ENCODE data around the gene ATP6V0E2. TPM values are rescaled to one million over a fixed set of nuclear protein-coding genes. Genes with fewer than 3 reads are reported as not detected.

The ATP6V0E2 gene
- total RNA-seq, 4 donors from 2014 or later: 20.1 to 35.6 (median 30.7) TPM

DNA sequence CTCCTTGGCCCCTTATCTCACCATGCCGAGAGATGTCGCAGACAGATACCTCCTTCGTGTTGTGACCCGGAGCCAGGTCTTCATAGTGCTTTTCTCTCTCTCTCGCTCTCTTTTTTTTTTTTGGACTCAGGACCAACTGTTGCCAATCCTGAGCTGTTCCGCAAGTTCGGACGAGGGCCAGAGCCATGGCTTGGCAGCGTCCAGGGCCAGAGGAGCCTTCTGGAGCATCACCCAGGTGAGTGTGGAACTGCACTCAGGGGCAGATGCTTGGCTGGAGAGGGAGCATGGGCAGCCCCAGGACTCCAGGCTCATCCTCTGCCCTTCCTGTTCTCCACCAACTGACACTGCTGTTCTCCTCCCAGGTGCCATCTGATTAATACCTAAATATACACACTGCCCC, 27.7 kb upstream of the ATP6V0E2 start:
- 80 to 95% methylated on average over 2 to 6 of the region's 9 CpGs for WGBS, 2 donors (ENCODE audit: low coverage in 1 of 2)
- peaks cover 0 to 62% of the 10 kb centered on the region in 2 donors for H3K36me3 ChIP-seq
- H3K9me3 ChIP-seq: no peaks in the 10 kb centered on the region
- ATAC-seq: no peak
- H3K27ac ChIP-seq: no peak overlapping the region
- H3K4me3 ChIP-seq: no peak overlapping the region
- no peak for TF ChIP-seq EP300 (IDR thresholded peaks at IDR 0.05)
- no peak for TF ChIP-seq POLR2A (IDR thresholded peaks at IDR 0.05)
- TF ChIP-seq POLR2AphosphoS5 (IDR thresholded peaks at IDR 0.05): no peak
- TF ChIP-seq CTCF (IDR thresholded peaks at IDR 0.05): no peak
- H3K4me1 ChIP-seq: peaks cover 0 to 7% (median 0%) of the 10 kb centered on the region in 3 donors
- no peaks in the 10 kb centered on the region for H3K27me3 ChIP-seq

DNA sequence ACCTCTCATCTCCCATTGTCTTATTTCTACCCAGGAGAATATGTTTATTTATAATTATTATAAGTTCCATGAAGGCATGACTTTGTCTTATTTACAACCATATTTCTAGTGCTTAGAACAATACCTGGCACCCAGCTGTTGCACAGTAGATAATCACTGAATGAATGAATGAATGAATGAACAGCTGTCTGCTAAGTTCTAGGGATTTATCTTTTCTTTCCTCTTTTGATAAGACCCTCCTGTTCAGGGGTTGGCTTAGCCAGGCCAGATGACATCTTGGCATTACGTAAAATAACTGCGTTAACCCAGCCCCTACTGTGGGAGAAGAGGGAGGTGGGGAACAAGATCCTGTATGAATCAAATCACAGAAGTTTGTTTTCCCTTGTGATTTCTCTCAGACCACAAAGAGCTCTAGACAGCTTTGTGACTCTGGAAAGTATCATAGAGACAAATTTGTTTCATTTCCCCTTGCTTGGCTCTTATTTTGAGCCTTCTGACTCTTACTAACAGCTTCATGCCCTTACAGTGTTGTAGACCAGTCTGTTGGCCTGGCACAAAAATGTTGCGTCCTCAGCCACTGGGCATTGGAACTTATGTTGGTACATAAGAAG, 27.2 kb upstream of the ATP6V0E2 start:
- no peak for TF ChIP-seq CTCF (IDR thresholded peaks at IDR 0.05)
- Histone ChIP-seq H3K27me3 (no peaks in the 10 kb centered on the region), H3K4me3 (no peak overlapping the region), H3K27ac (no peak overlapping the region), H3K4me1 (peaks cover 0 to 7% (median 0%) of the 10 kb centered on the region in 3 donors), H3K36me3 (peaks cover 0 to 67% of the 10 kb centered on the region in 2 donors), H3K9me3 (no peaks in the 10 kb centered on the region)
- WGBS, 2 donors (ENCODE audit: low coverage in 1 of 2): 79 to 96% methylated on average over 2 to 3 of the region's 3 CpGs
- ATAC-seq: no peak

- Histone ChIP-seq H3K36me3 (peaks cover 0 to 82% of the 10 kb centered on the region in 2 donors), H3K27ac (no peak overlapping the region), H3K4me1 (peaks cover 0 to 5% (median 0%) of the 10 kb centered on the region in 3 donors), H3K27me3 (no peaks in the 10 kb centered on the region), H3K9me3 (no peaks in the 10 kb centered on the region), H3K4me3 (no peak overlapping the region)
- ATAC-seq: no peak
- WGBS, 2 donors (ENCODE audit: low coverage in 1 of 2): 89 to 94% methylated on average over 3 to 5 of the region's 6 CpGs
- TF ChIP-seq POLR2AphosphoS5 (IDR thresholded peaks at IDR 0.05): no peak
- no peak for TF ChIP-seq POLR2A (IDR thresholded peaks at IDR 0.05)
- TF ChIP-seq CTCF (IDR thresholded peaks at IDR 0.05): no peak
- no peak for TF ChIP-seq EP300 (IDR thresholded peaks at IDR 0.05)
These were observed 24.6 kb upstream of the ATP6V0E2 start for GRCh38 chr7:149849174-149849573.

DNA sequence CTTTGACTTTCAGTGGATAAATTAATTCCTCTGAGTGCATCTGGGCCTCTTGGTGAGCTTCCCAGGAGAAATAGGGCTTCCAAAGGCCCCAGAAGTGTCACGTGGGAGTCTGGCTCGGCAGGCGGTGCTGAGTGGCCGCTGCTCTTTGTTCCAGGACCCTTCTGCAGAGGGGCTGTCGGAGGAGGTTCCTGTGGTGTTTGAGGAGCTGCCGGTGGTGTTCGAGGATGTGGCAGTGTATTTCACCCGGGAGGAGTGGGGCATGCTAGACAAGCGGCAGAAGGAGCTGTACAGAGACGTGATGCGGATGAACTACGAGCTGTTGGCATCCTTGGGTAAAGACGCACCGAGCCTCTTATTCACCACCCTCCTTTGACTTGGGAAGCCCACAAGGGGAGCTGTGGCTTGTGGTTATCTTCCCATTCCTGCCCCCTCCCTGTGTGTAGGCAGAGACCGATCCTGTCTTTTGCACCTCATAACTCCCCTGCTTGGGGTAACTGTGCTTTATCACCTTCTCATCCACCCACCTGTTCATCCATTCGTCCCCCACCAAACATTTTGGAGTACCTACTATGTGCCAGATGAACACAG, 23.7 kb upstream of the ATP6V0E2 start:
- H3K4me1 ChIP-seq: peaks cover 0 to 9% (median 5%) of the 10 kb centered on the region in 3 donors
- no peaks in the 10 kb centered on the region for H3K27me3 ChIP-seq
- no peak for ATAC-seq
- no peak overlapping the region for H3K27ac ChIP-seq
- no peaks in the 10 kb centered on the region for H3K9me3 ChIP-seq
- 74 to 90% methylated on average over 2 to 8 of the region's 16 CpGs for WGBS, 2 donors (ENCODE audit: low coverage in 1 of 2)
- H3K4me3 ChIP-seq: no peak overlapping the region
- H3K36me3 ChIP-seq: peaks cover 0 to 78% of the 10 kb centered on the region in 2 donors
- TF ChIP-seq EP300 (IDR thresholded peaks at IDR 0.05) (no peak), POLR2AphosphoS5 (IDR thresholded peaks at IDR 0.05) (no peak), POLR2A (IDR thresholded peaks at IDR 0.05) (no peak), CTCF (IDR thresholded peaks at IDR 0.05) (no peak)

DNA sequence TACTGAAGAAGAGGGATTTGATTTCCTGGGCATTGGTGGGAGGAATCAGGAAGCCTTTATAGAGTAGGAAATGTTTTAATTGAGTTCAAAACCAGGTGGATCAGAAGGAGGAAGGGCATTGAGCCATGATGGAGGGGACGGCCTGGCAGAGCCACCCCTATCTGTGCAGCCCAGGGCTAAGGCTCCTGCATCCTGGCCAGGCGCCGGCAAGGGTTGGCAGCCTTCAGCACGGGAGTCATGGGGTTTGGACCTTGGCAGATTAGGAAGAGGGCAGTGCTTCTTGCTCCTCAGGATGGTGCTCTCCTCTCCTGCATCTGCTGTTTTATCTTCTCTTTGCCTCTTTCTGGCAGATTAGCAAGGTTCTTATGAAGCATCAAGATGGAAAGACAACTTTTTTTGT, 23.1 kb upstream of the ATP6V0E2 start:
- TF ChIP-seq CTCF (IDR thresholded peaks at IDR 0.05): no peak
- TF ChIP-seq EP300 (IDR thresholded peaks at IDR 0.05): no peak
- TF ChIP-seq POLR2A (IDR thresholded peaks at IDR 0.05): no peak
- TF ChIP-seq POLR2AphosphoS5 (IDR thresholded peaks at IDR 0.05): no peak
- H3K36me3 ChIP-seq: peaks cover 0 to 72% of the 10 kb centered on the region in 2 donors

More for the DNA sequence above, 23.1 kb upstream of the ATP6V0E2 start:
- Histone ChIP-seq H3K4me1 (peaks cover 0 to 15% (median 5%) of the 10 kb centered on the region in 3 donors), H3K9me3 (no peaks in the 10 kb centered on the region), H3K4me3 (no peak overlapping the region), H3K27ac (no peak overlapping the region), H3K27me3 (no peaks in the 10 kb centered on the region)
- no peak for ATAC-seq
- 88% methylated on average over 2 of the region's 4 CpGs; no CpG with 5 or more reads in 1 of the 2 donors for WGBS, 2 donors (ENCODE audit: low coverage in 1 of 2)

Data from gastroesophageal sphincter (tissue), 4 donors.